H1 (cell line): ENCODE data around the gene MPPED2. TPM values are rescaled to one million over a fixed set of nuclear protein-coding genes. Genes with fewer than 3 reads are reported as not detected.

Source experiments
- CTCF ChIA-PET: fragments of 300-600 bp; sonication (Branson Sonifier 250); formaldehyde crosslinking; loops from one replicate; lab custom pipeline; 2021; ENCODE audit not compliant: partially characterized antibody; lab: Charles Lee
- POLR2A ChIA-PET: fragments of 300-600 bp; sonication (Branson Sonifier 250); formaldehyde crosslinking; loops from one replicate; lab custom pipeline; 2021; ENCODE audit warnings: inconsistent platforms; ENCODE audit not compliant: partially characterized antibody; lab: Charles Lee
- DNase-seq, 2 experiments: peaks; one replicate each; pipeline versions ENCODE4 v3.0.0 to v3.0.0-alpha.2; 2010 to 2022; ENCODE audit warnings: low spot score in 2 of 2, low read depth in 1 of 2, mixed read lengths in 1 of 2
- FAIRE-seq: peaks from 2 replicates; lab custom pipeline; 2011; peaks lifted over from hg19 to GRCh38; lab: Jason Lieb, UNC
- H2AFZ ChIP-seq: 2 replicates; pipeline ENCODE4 v1.8.1; 2012; ENCODE audit warnings: low read length, inconsistent platforms
- H2AK5ac ChIP-seq: 2 replicates; pipeline ENCODE4 v1.6.1; 2013; ENCODE audit warnings: low read depth, low read length
- H2BK120ac ChIP-seq: replicated peaks from 2 replicates; pipeline ENCODE3; 2013; ENCODE audit warnings: low read depth, low read length, inconsistent platforms
- H2BK12ac ChIP-seq: 2 replicates; pipeline ENCODE4 v1.6.1; 2013; ENCODE audit warnings: low read depth, low read length
- H2BK15ac ChIP-seq: 2 replicates; pipeline ENCODE4 v1.6.1; 2013; ENCODE audit warnings: low read length
- H2BK20ac ChIP-seq: 2 replicates; pipeline ENCODE4 v1.6.1; 2013; ENCODE audit warnings: low read length
- H2BK5ac ChIP-seq: 2 replicates; pipeline ENCODE4 v1.6.1; 2013; ENCODE audit warnings: low read depth, low read length
- H3K14ac ChIP-seq: 2 replicates; pipeline ENCODE4 v1.6.1; 2013; ENCODE audit warnings: inconsistent platforms; ENCODE audit not compliant: insufficient read length
- H3K18ac ChIP-seq: 2 replicates; pipeline ENCODE4 v1.6.1; 2013; ENCODE audit warnings: low read length; ENCODE audit errors: extremely low read depth
- H3K23ac ChIP-seq: 2 replicates; pipeline ENCODE4 v1.6.1; 2013; ENCODE audit warnings: inconsistent platforms; ENCODE audit not compliant: insufficient read length
- H3K23me2 ChIP-seq: 2 replicates; pipeline ENCODE4 v1.6.1; 2013; ENCODE audit warnings: low read depth, low read length
- H3K27ac ChIP-seq: 2 replicates; pipeline ENCODE4 v1.6.1; 2011; ENCODE audit warnings: low read depth, low read length, inconsistent platforms
- H3K27me3 ChIP-seq, 4 experiments: replicated peaks in 1 of 4; 1 replicate in 1 of 4; 2 replicates in 3 of 4; pipeline versions ENCODE4 v1.6.1 to v1.8.1; 2011 to 2013; ENCODE audit warnings: low read length in 3 of 4, mild to moderate bottlenecking in 3 of 4, inconsistent platforms in 2 of 4, mixed read lengths in 2 of 4, moderate library complexity in 1 of 4; ENCODE audit not compliant: control insufficient read depth in 3 of 4, insufficient read depth in 3 of 4; ENCODE audit errors: extremely low read depth in 1 of 4
- H3K36me3 ChIP-seq, 4 experiments: 2 replicates each; pipeline versions ENCODE4 v1.6.1 to v1.8.1; 2011 to 2013; ENCODE audit warnings: mild to moderate bottlenecking in 4 of 4, low read length in 3 of 4, moderate library complexity in 2 of 4, control low read depth in 1 of 4, inconsistent platforms in 1 of 4; ENCODE audit not compliant: insufficient read depth in 4 of 4, control insufficient read depth in 2 of 4
- H3K4ac ChIP-seq: replicated peaks from 2 replicates; pipeline ENCODE3; 2013; ENCODE audit warnings: low read length, low read depth, mixed read lengths, inconsistent platforms; ENCODE audit not compliant: insufficient read length
- H3K4me1 ChIP-seq, 4 experiments: replicated peaks in 1 of 4; 1 replicate in 1 of 4; 2 replicates in 3 of 4; pipeline versions ENCODE4 v1.6.1 to v1.8.1; 2011 to 2013; ENCODE audit warnings: low read length in 3 of 4, inconsistent platforms in 2 of 4, mixed read lengths in 1 of 4; ENCODE audit not compliant: insufficient read depth in 4 of 4, control insufficient read depth in 3 of 4
- H3K4me2 ChIP-seq, 2 experiments: 2 replicates each; pipeline versions ENCODE4 v1.6.1 to v1.8.1; 2011 to 2013; ENCODE audit warnings: low read depth in 2 of 2, low read length in 2 of 2, control low read depth in 1 of 2, inconsistent platforms in 1 of 2, mild to moderate bottlenecking in 1 of 2; ENCODE audit not compliant: insufficient read depth in 1 of 2
- H3K4me3 ChIP-seq, 4 experiments: fragments of 200-600, 300-600 bp in 1 of 4; sonication (generic), shearing (Covaris generic), sonication (Bioruptor Twin) in 1 of 4; 2 replicates each; pipeline versions ENCODE4 v1.5.1 to v1.8.1; 2011 to 2016; ENCODE audit warnings: low read length in 4 of 4, low read depth in 3 of 4, control low read depth in 2 of 4, inconsistent platforms in 2 of 4, mild to moderate bottlenecking in 2 of 4, mixed read lengths in 1 of 4, moderate library complexity in 1 of 4; ENCODE audit not compliant: insufficient read depth in 2 of 4; ENCODE audit errors: extremely low read depth in 1 of 4
- H3K56ac ChIP-seq: replicated peaks from 2 replicates; pipeline ENCODE3; 2013; ENCODE audit warnings: low read depth, mild to moderate bottlenecking, mixed read lengths, low read length, inconsistent platforms; ENCODE audit not compliant: insufficient read length
- H3K79me1 ChIP-seq: 2 replicates; pipeline ENCODE4 v1.6.1; 2013; ENCODE audit warnings: low read depth, low read length, control low read depth
- H3K79me2 ChIP-seq, 2 experiments: 2 replicates each; pipeline versions ENCODE4 v1.6.1 to v1.8.1; 2012 to 2013; ENCODE audit warnings: low read length in 2 of 2, mild to moderate bottlenecking in 2 of 2, inconsistent platforms in 1 of 2; ENCODE audit not compliant: insufficient read depth in 2 of 2, control insufficient read depth in 1 of 2
- H3K9ac ChIP-seq, 4 experiments: replicated peaks in 1 of 4; 1 replicate in 1 of 4; 2 replicates in 3 of 4; pipeline versions ENCODE4 v1.6.1 to v1.8.1; 2011 to 2013; ENCODE audit warnings: low read depth in 3 of 4, low read length in 3 of 4, control low read depth in 2 of 4, mild to moderate bottlenecking in 2 of 4, moderate library complexity in 2 of 4, inconsistent platforms in 1 of 4; ENCODE audit errors: extremely low read depth in 1 of 4
- H3K9me3 ChIP-seq, 2 experiments: 2 replicates each; pipeline versions ENCODE4 v1.6.1 to v1.8.1; 2012 to 2013; ENCODE audit warnings: mild to moderate bottlenecking in 2 of 2, moderate library complexity in 2 of 2, control low read depth in 1 of 2, inconsistent platforms in 1 of 2, low read depth in 1 of 2, low read length in 1 of 2, mixed read lengths in 1 of 2; ENCODE audit not compliant: insufficient read depth in 2 of 2
- H4K20me1 ChIP-seq, 2 experiments: replicated peaks in 1 of 2; 2 replicates each; pipeline versions ENCODE3 to v1.8.1; 2011 to 2013; ENCODE audit warnings: inconsistent platforms in 2 of 2, low read length in 2 of 2, mild to moderate bottlenecking in 1 of 2; ENCODE audit not compliant: insufficient read depth in 2 of 2, control insufficient read depth in 1 of 2
- H4K5ac ChIP-seq: 2 replicates; pipeline ENCODE4 v1.6.1; 2013; ENCODE audit warnings: low read length, low read depth, mixed read lengths, inconsistent platforms; ENCODE audit not compliant: insufficient read length
- H4K8ac ChIP-seq: 2 replicates; pipeline ENCODE4 v1.8.0; 2013; ENCODE audit warnings: mild to moderate bottlenecking, moderate library complexity, low read length, inconsistent platforms; ENCODE audit not compliant: insufficient read depth; ENCODE audit errors: extremely low read depth
- H4K91ac ChIP-seq: replicated peaks from 2 replicates; pipeline ENCODE3; 2013; ENCODE audit warnings: low read length, mixed read lengths, inconsistent platforms; ENCODE audit not compliant: insufficient read length
- YY1 ChIP-seq: IDR thresholded peaks from 2 replicates; pipeline ENCODE4 v1.6.1; 2011; ENCODE audit warnings: low read depth, mild to moderate bottlenecking, low read length
- WGBS, 2 experiments: shearing (Covaris generic) in 1 of 2; methylation state at CpG; one replicate each; pipeline versions ENCODE4 v1.1.6 to v1.1.7; 2013 to 2015; ENCODE audit warnings: low lambda C conversion rate in 2 of 2, mixed read lengths in 2 of 2, inconsistent platforms in 1 of 2, low coverage in 1 of 2, missing lambda C conversion rate in 1 of 2; ENCODE audit not compliant: insufficient replicate concordance in 2 of 2, insufficient coverage in 1 of 2, insufficient read length in 1 of 2; ENCODE audit errors: extremely low coverage in 1 of 2, missing lambda C conversion rate in 1 of 2; 5-methylcytosine and 5-hydroxymethylcytosine counted together
- polyA plus RNA-seq, 7 experiments: library from polyadenylated mRNA; depleted of rRNA in 3 of 7; stranded (reverse) in 5 of 7; unstranded in 2 of 7; fragments of >200 nt in 5 of 7; fragments of 200-250 nt in 2 of 7; gene quantifications; 1 replicate in 5 of 7; 2 replicates in 1 of 7; 4 replicates in 1 of 7; pipeline versions ENCODE4 v1.2.1 to v1.2.3, GENCODE V29; 2011 to 2013; ENCODE audit warnings: missing spikeins in 2 of 7, mixed read lengths in 2 of 7
- total RNA-seq: library from RNA; stranded (reverse); fragmentation: NEBNext Ultra II Directional; extraction: Animal tissue kit (Norgen Biotek cat#: 25700); gene quantifications from 2 replicates; pipeline ENCODE4 v1.2.1, GENCODE V29; 2021

MPPED2 gene
- total and polyA plus RNA-seq, 2 of the 8 experiments (the other 6 are each of a cell fraction or from before 2014, with no cell fraction given), result 1.3 to 3.5 TPM

GRCh38 chr11:30497600-30497999, 88.6 kb downstream of the MPPED2 start:
- Histone ChIP-seq H3K14ac (no peak overlapping the region), H3K79me2 (no peaks in the 10 kb centered on the region), H4K91ac (no peak overlapping the region), H4K20me1 (no peaks in the 10 kb centered on the region), H3K9ac (no peak overlapping the region), H3K4me3 (no peak overlapping the region), H3K27ac (no peak overlapping the region), H2BK120ac (no peak overlapping the region), H3K27me3 (no peaks in the 10 kb centered on the region), H2BK5ac (no peak overlapping the region), H3K4ac (no peak overlapping the region), H2BK15ac (no peak overlapping the region), H2BK12ac (no peak overlapping the region), H3K23me2 (no peaks in the 10 kb centered on the region), H2AFZ (no peak overlapping the region), H3K36me3 (no peaks in the 10 kb centered on the region), H4K8ac (no peak overlapping the region), H3K23ac (no peak overlapping the region), H4K5ac (no peak overlapping the region), H2AK5ac (no peak overlapping the region), H2BK20ac (no peak overlapping the region), H3K79me1 (no peaks in the 10 kb centered on the region), H3K56ac (no peak overlapping the region), H3K4me2 (no peak overlapping the region), H3K4me1 (no peaks in the 10 kb centered on the region), H3K18ac (no peak overlapping the region), H3K9me3 (no peaks in the 10 kb centered on the region)
- no peak for TF ChIP-seq YY1
- no peak for FAIRE-seq
- ChIA-PET POLR2A (no interaction called here), CTCF (no interaction called here)
- WGBS, 2 experiments, result 92% methylated on average over 5 of the region's 5 CpGs; no CpG with 5 or more reads in 1 of the 2 experiments
- no peak for DNase-seq
